Ascending aorta (tissue), 2 donors: ENCODE measurements around the gene C12orf56. TPM values are rescaled to one million over a fixed set of nuclear protein-coding genes. Genes with fewer than 3 reads are reported as not detected.

ENCODE experiments used
- DNase-seq, 2 donors: peaks; one replicate each; pipeline ENCODE4 v3.0.0-alpha.2; 2019; ENCODE audit warnings: low spot score in 2 of 2
- H3K27ac ChIP-seq, 2 donors: fragments of 200-600 bp; sonication (generic); one replicate each; pipeline ENCODE4 v1.5.1; 2016 to 2017; ENCODE audit warnings: mild to moderate bottlenecking in 1 of 2
- H3K27me3 ChIP-seq: fragments of 200-600 bp; sonication (generic); one replicate; pipeline ENCODE4 v1.5.1; 2017
- H3K36me3 ChIP-seq, 2 donors: fragments of 200-600 bp; sonication (generic); one replicate each; pipeline ENCODE4 v1.5.1; 2016
- H3K4me1 ChIP-seq, 2 donors: fragments of 200-600 bp; sonication (generic); one replicate each; pipeline ENCODE4 v1.5.1; 2016 to 2017; ENCODE audit warnings: mild to moderate bottlenecking in 1 of 2
- H3K4me3 ChIP-seq, 2 donors: fragments of 200-600 bp; sonication (generic); one replicate each; pipeline ENCODE4 v1.5.1; 2016 to 2017; ENCODE audit warnings: mild to moderate bottlenecking in 1 of 2
- H3K9me3 ChIP-seq, 2 donors: fragments of 200-600 bp; sonication (generic); one replicate each; pipeline ENCODE4 v1.5.1; 2016
- intact Hi-C: fragments of 100-400 bp; cut with DNase I; formaldehyde crosslinking; loops from one replicate; pipeline ENCODE4 v1.15.1; 2023
- total RNA-seq: library from RNA; depleted of rRNA; stranded (reverse); fragments of >200 nt; gene quantifications from one replicate; pipeline ENCODE4 v1.1.0, GENCODE V29; 2016
- TF ChIP-seq, protein P1 (sequence below), 3 experiments: fragments of 200-600 bp in 2 of 3; fragments of 450-650 bp in 1 of 3; sonication (generic) in 2 of 3; IDR thresholded peaks; one replicate each; pipeline ENCODE4 v1.5.1; 2016 to 2019; ENCODE audit warnings: antibody characterized with exemption in 3 of 3, mild to moderate bottlenecking in 1 of 3, moderate library complexity in 1 of 3

The C12orf56 gene
- total RNA-seq, 1 donor from 2014 or later = not detected

DNA sequence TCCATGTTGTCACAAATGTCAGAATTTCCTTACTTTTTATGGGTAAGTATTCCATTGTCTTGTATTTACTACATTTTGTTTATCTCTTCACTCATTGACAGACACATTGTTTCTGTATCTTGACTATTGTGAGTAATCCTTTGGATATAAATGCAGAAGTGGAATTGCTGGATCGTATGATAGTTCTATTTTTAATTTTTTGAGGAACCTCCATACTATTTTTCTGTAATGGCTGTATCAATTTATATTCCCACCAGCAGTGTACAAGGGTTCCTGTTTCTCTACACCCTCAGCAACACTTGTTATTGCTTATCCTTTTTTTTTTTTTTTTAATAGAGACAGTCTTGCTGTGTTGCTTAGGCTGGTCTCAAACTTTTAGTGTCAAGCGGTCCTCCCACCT lies 164.9 kb downstream of the C12orf56 start:
- intact Hi-C loops = loop anchor here (10.0 kb wide), 3 partner anchors 141 to 529 kb away; partner anchors contain the start of gene GNS
- no peak overlapping the region for H3K27ac ChIP-seq
- no peak for DNase-seq
- no peak overlapping the region for H3K4me3 ChIP-seq
- no peaks in the 10 kb centered on the region for H3K27me3 ChIP-seq
- peaks cover 0 to 5% of the 10 kb centered on the region in 2 donors for H3K4me1 ChIP-seq
- H3K36me3 ChIP-seq = no peaks in the 10 kb centered on the region
- H3K9me3 ChIP-seq = no peaks in the 10 kb centered on the region
- TF ChIP-seq, protein P1, sequence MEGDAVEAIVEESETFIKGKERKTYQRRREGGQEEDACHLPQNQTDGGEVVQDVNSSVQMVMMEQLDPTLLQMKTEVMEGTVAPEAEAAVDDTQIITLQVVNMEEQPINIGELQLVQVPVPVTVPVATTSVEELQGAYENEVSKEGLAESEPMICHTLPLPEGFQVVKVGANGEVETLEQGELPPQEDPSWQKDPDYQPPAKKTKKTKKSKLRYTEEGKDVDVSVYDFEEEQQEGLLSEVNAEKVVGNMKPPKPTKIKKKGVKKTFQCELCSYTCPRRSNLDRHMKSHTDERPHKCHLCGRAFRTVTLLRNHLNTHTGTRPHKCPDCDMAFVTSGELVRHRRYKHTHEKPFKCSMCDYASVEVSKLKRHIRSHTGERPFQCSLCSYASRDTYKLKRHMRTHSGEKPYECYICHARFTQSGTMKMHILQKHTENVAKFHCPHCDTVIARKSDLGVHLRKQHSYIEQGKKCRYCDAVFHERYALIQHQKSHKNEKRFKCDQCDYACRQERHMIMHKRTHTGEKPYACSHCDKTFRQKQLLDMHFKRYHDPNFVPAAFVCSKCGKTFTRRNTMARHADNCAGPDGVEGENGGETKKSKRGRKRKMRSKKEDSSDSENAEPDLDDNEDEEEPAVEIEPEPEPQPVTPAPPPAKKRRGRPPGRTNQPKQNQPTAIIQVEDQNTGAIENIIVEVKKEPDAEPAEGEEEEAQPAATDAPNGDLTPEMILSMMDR (IDR thresholded peaks at IDR 0.05) = no peak

DNA sequence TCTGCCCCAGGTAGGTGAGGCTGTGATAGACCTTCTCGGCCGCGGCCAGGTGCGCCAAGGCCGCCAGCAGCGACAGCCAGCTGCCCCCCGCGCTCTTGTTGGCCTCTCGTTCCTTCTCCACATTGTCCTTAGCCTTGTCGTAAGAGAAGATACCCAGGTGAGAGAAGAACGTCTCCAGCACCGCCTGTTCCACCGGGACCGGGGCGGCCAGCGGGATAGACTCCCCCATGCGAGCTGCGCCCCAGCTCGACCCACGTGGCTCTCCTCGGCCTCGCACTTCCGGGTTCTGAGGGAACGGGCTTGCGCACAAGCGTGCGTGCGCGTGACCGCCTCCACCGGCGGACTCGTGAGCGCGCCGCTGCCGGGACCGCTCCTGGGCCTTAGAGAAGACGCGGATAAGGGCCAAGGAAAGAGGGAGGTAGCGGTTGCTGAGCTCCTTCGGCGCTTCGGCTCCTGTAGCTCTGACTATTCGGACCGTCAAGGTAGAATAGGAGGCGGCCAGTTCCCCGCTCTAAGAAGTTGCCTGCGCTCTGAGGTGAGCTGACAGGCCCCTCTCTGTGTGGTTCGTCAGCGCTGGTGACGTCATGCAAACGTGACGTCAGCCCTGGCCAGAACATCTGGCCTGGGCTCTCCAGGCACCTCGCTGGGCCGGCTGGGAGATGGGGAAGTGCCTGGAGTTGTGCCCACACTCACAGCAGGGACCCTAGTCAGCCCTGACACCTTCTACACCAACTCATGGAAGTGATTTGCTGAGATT lies 168.4 kb downstream of the C12orf56 start, which contains the start of gene KICS2:
KICS2 (minus strand) TSS at position 288 of the 757 bp plus-strand sequence; CDS start at position 229, 59 bp downstream.
- intact Hi-C loops = loop anchor here (1.0 to 10.0 kb wide), 7 partner anchors 41 to 533 kb away; partner anchors contain the start of genes GNS, RXYLT1 and XPOT
- DNase-seq = peak; percentile 78 to 96
- Histone ChIP-seq H3K27me3 (no peaks in the 10 kb centered on the region), H3K9me3 (no peaks in the 10 kb centered on the region), H3K36me3 (no peaks in the 10 kb centered on the region), H3K4me3 (peak within 1 kb of the TSS; percentile 74 to 79), H3K27ac (peak within 1 kb of the TSS; percentile 91 to 95), H3K4me1 (peaks cover 0 to 5% of the 10 kb centered on the region in 2 donors)
- TF ChIP-seq, protein P1 (IDR thresholded peaks at IDR 0.05) = no peak

DNA sequence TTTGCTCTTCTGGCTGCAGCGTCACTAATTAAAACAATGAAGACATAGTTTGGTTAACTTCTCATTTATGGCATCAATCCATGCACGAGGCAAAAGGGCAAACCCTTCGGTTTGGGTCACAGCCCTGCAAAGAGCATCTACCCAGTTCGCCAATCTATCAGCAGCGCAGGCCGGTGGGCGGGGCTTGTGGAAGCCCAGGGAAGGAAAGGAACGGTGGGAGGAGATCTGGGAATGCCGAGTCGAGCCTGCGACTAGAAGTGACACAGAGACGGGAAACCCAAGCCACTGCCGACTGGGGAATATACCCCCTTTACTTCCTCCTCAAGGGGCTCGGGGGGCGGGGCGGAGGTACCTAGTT lies 168.9 kb downstream of the C12orf56 start:
- Histone ChIP-seq H3K4me1 (peaks cover 0 to 5% of the 10 kb centered on the region in 2 donors), H3K4me3 (peak overlapping the region; percentile 74 to 79), H3K27me3 (no peaks in the 10 kb centered on the region), H3K36me3 (no peaks in the 10 kb centered on the region), H3K27ac (peak overlapping the region; percentile 91 to 95), H3K9me3 (no peaks in the 10 kb centered on the region)
- TF ChIP-seq, protein P1 (IDR thresholded peaks at IDR 0.05) = no peak
- peak; percentile 53 to 93 for DNase-seq
- intact Hi-C loops = loop anchor here (1.0 to 10.0 kb wide), 7 partner anchors 40 to 533 kb away; partner anchors contain the start of genes GNS, RXYLT1 and XPOT

DNA sequence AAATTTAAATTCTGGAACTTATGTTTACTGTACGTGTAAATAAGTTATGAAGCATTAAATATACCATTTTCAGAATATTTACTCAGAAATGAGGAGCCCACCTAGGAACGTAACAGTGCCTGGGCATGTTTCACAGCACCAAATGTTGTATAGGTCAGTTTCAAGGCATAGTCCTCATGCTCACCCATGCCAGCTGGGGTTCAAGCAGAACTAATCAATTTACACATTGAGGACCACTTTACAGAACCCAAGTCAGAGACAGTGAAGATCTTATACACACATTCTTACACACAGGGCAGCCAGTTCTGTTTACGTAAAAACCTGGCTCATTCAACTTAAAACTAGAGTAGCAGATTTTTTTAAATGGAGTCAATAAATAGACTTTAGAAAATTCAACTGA lies 170.5 kb downstream of the C12orf56 start:
- TF ChIP-seq, protein P1 (IDR thresholded peaks at IDR 0.05) = no peak
- Histone ChIP-seq H3K4me3 (no peak overlapping the region), H3K9me3 (no peaks in the 10 kb centered on the region), H3K36me3 (no peaks in the 10 kb centered on the region), H3K27ac (no peak overlapping the region), H3K4me1 (peaks cover 0 to 5% of the 10 kb centered on the region in 2 donors), H3K27me3 (no peaks in the 10 kb centered on the region)
- no peak for DNase-seq
- intact Hi-C loops = loop anchor here (10.0 kb wide), 3 partner anchors 135 to 535 kb away; partner anchors contain the start of gene GNS

DNA sequence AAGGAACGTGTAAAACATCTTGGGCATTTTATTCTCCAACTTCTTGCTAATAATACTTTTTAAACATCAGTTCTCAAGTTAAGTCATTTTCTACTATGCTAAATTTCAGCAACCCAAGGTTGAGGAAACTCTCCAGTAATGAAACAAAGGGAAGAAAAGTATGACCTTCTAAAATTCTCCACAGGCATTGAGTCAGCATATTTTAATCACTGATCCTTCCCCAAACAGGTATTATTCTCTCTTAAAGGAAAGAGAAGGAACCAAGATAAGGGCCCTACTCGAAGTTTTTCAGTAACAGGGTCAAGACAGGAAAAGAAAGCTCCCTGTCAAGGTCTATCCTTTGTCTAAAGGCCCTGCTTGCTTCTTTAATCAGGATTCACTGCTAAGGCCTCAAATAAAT lies 171.4 kb downstream of the C12orf56 start:
- TF ChIP-seq, protein P1 (IDR thresholded peaks at IDR 0.05) = no peak
- H3K27ac ChIP-seq = no peak overlapping the region
- H3K36me3 ChIP-seq = no peaks in the 10 kb centered on the region
- H3K9me3 ChIP-seq = no peaks in the 10 kb centered on the region
- H3K4me1 ChIP-seq = peaks cover 0 to 5% of the 10 kb centered on the region in 2 donors
- DNase-seq = no peak
- H3K4me3 ChIP-seq = no peak overlapping the region
- intact Hi-C loops = no loop called here
- H3K27me3 ChIP-seq = no peaks in the 10 kb centered on the region
